Measurements from ENCODE around the gene VWA5B2.
"Not testable (repeated sequence)": the region's sequence is repeated elsewhere in the genome, so short reads cannot be mapped to it uniquely, and the experiment has no call there.

The VWA5B2 gene

GRCh38 chr3:184248454-184249411 lies 19.3 kb downstream of the VWA5B2 start, which contains the start of gene ALG3:
Gene ALG3 (minus strand): TSS chr3:184248962. CDS start chr3:184248940, 22 bp downstream.
- peak; percentile 84 to 94 for DNase-seq

GRCh38 chr3:184249412-184250166 lies 20.2 kb downstream of the VWA5B2 start, which contains the start of gene EEF1AKMT4:
Gene EEF1AKMT4 (plus strand): TSS chr3:184249672. CDS start chr3:184249695, 23 bp downstream.
- DNase-seq, result peak; percentile 99 to 100

- peak; percentile 97 for DNase-seq
These were observed 20.9 kb downstream of the VWA5B2 start for GRCh38 chr3:184250167-184250828.

- no peak for DNase-seq
These were observed 26.1 kb downstream of the VWA5B2 start for GRCh38 chr3:184255291-184256039.

GRCh38 chr3:184257083-184257915 lies 27.9 kb downstream of the VWA5B2 start:
- DNase-seq, result no peak

GRCh38 chr3:184258926-184259325 lies 29.5 kb downstream of the VWA5B2 start:
- DNase-seq, result no peak

- DNase-seq, result no peak
These were observed 30.1 kb downstream of the VWA5B2 start for GRCh38 chr3:184259396-184259877.

- peak; percentile 30 to 44 for DNase-seq
These were observed 30.7 kb downstream of the VWA5B2 start for GRCh38 chr3:184259878-184260723.

- peak in 1 of 2 experiments; percentile 39 for DNase-seq
These were observed 31.4 kb downstream of the VWA5B2 start for GRCh38 chr3:184260724-184261269.

- DNase-seq, result peak; percentile 96 to 97
These were observed 32.0 kb downstream of the VWA5B2 start, which contains the start of gene CAMK2N2 for GRCh38 chr3:184261270-184261853. Gene CAMK2N2 (minus strand): TSS chr3:184261553. CDS start chr3:184261285, 268 bp downstream.

GRCh38 chr3:184261854-184262763 lies 32.7 kb downstream of the VWA5B2 start:
- DNase-seq, result peak; percentile 87 to 91

- DNase-seq, result no peak
These were observed 33.4 kb downstream of the VWA5B2 start for GRCh38 chr3:184262764-184263179.

- DNase-seq, result not testable (repeated sequence)
These were observed 37.9 kb downstream of the VWA5B2 start for GRCh38 chr3:184267249-184267648.

GRCh38 chr3:184272269-184272668 lies 42.9 kb downstream of the VWA5B2 start:
- no peak for DNase-seq

- DNase-seq, result no peak
These were observed 46.0 kb downstream of the VWA5B2 start for GRCh38 chr3:184275381-184275701.

- DNase-seq, result no peak
These were observed 46.9 kb downstream of the VWA5B2 start, which contains the start of gene ECE2 for GRCh38 chr3:184275961-184276910. Gene ECE2 (plus strand): TSS chr3:184276022. CDS start chr3:184276154, 132 bp downstream.

- no peak for DNase-seq
These were observed 48.0 kb downstream of the VWA5B2 start for GRCh38 chr3:184277366-184277765.

All from NCI-H2081 (cell line).